Astrocyte (in vitro differentiated cells and primary cell): ENCODE measurements around the gene SLC66A1.

Source experiments
- CTCF ChIP-seq: IDR thresholded peaks from 2 replicates; pipeline ENCODE4 v1.5.1; 2011; ENCODE audit warnings: low read depth, mild to moderate bottlenecking, inconsistent platforms, low read length, moderate library complexity; ENCODE audit not compliant: insufficient read depth
- EZH2 ChIP-seq: IDR thresholded peaks from 2 replicates; pipeline ENCODE4 v1.6.1; 2012; ENCODE audit warnings: mild to moderate bottlenecking, low read length, inconsistent platforms; ENCODE audit not compliant: insufficient read depth

- TF ChIP-seq CTCF (no peak), EZH2 (no peak)
Observed at GRCh38 chr1:19310061-19310460, 2.1 kb upstream of the SLC66A1 start.
